ENCODE measurements around the gene ATP10A.
"Not testable (repeated sequence)": the region's sequence is repeated elsewhere in the genome, so short reads cannot be mapped to it uniquely, and the experiment has no call there.

The ATP10A gene

GRCh38 chr15:25771338-25771706 lies 91.8 kb downstream of the ATP10A start:
- no peak for DNase-seq

GRCh38 chr15:25770618-25771337 lies 92.3 kb downstream of the ATP10A start:
- DNase-seq, result no peak

GRCh38 chr15:25770031-25770430 lies 93.1 kb downstream of the ATP10A start:
- DNase-seq, result no peak

GRCh38 chr15:25768271-25768670 lies 94.9 kb downstream of the ATP10A start:
- DNase-seq, result no peak

- no peak for DNase-seq
Observed at GRCh38 chr15:25767356-25768151, 95.6 kb downstream of the ATP10A start.

GRCh38 chr15:25766417-25766816 lies 96.7 kb downstream of the ATP10A start:
- DNase-seq, result no peak

GRCh38 chr15:25764980-25765735 lies 98.0 kb downstream of the ATP10A start:
- DNase-seq, result no peak

- no peak for DNase-seq
Observed at GRCh38 chr15:25763954-25764353, 99.2 kb downstream of the ATP10A start.

GRCh38 chr15:25763331-25763751 lies 99.8 kb downstream of the ATP10A start:
- DNase-seq, result no peak

- DNase-seq, result no peak
Observed at GRCh38 chr15:25761971-25762662, 101.0 kb downstream of the ATP10A start.

GRCh38 chr15:25759421-25759820 lies 103.7 kb downstream of the ATP10A start:
- no peak for DNase-seq

GRCh38 chr15:25758612-25759011 lies 104.5 kb downstream of the ATP10A start:
- not testable (repeated sequence) for DNase-seq

- no peak for DNase-seq
Observed at GRCh38 chr15:25743548-25744275, 119.4 kb downstream of the ATP10A start.

- DNase-seq, result no peak
Observed at GRCh38 chr15:25742776-25743547, 120.2 kb downstream of the ATP10A start.

GRCh38 chr15:25742041-25742730 lies 120.9 kb downstream of the ATP10A start:
- DNase-seq, result no peak

- no peak for DNase-seq
Observed at GRCh38 chr15:25741256-25741580, 121.9 kb downstream of the ATP10A start.

- DNase-seq, result no peak
Observed at GRCh38 chr15:25740383-25741255, 122.5 kb downstream of the ATP10A start.

GRCh38 chr15:25739687-25740121 lies 123.4 kb downstream of the ATP10A start:
- no peak for DNase-seq

- DNase-seq, result no peak
Observed at GRCh38 chr15:25738171-25738965, 124.8 kb downstream of the ATP10A start.
